Prostate gland (tissue), 2 donors: Measurements from ENCODE around the gene MACROH2A2.

Source experiments
- POLR2AphosphoS5 ChIP-seq: sonication (generic); formaldehyde crosslinking; IDR thresholded peaks from one replicate; pipeline ENCODE4 v1.6.1; 2017; ENCODE audit warnings: antibody characterized with exemption
- TF ChIP-seq, protein P1 (sequence below), 4 experiments: fragments of 200-600 bp in 2 of 4; fragments of 450-650 bp in 2 of 4; sonication (generic) in 2 of 4; IDR thresholded peaks; 1 replicate in 3 of 4; 2 replicates in 1 of 4; pipeline ENCODE4 v1.5.1; 2016 to 2019; ENCODE audit warnings: antibody characterized with exemption in 4 of 4, mild to moderate bottlenecking in 2 of 4, moderate library complexity in 2 of 4

DNA sequence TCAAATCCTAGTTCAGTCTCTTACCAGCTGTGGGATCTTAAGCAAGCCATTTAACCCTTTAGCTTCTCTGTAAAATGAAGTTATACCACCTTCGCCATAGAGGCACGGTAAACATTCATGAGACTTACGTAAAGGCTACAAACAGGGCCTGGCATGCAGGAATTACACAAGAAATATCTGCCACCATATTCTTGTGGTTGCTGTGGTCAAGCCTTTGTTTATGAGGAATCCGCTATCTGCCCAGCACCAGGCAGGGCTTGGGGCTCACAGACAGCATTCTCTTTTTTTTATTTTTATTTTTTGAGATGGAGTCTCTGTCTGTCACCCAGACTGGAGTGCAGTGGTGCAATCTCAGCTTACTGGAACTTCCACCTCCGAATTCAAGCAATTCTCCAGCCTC, 70.1 kb downstream of the MACROH2A2 start:
- TF ChIP-seq, protein P1, sequence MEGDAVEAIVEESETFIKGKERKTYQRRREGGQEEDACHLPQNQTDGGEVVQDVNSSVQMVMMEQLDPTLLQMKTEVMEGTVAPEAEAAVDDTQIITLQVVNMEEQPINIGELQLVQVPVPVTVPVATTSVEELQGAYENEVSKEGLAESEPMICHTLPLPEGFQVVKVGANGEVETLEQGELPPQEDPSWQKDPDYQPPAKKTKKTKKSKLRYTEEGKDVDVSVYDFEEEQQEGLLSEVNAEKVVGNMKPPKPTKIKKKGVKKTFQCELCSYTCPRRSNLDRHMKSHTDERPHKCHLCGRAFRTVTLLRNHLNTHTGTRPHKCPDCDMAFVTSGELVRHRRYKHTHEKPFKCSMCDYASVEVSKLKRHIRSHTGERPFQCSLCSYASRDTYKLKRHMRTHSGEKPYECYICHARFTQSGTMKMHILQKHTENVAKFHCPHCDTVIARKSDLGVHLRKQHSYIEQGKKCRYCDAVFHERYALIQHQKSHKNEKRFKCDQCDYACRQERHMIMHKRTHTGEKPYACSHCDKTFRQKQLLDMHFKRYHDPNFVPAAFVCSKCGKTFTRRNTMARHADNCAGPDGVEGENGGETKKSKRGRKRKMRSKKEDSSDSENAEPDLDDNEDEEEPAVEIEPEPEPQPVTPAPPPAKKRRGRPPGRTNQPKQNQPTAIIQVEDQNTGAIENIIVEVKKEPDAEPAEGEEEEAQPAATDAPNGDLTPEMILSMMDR (IDR thresholded peaks at IDR 0.05) = no peak
- no peak for TF ChIP-seq POLR2AphosphoS5
